ENCODE data around the gene NCKAP5.
"Not testable (repeated sequence)": the region's sequence is repeated elsewhere in the genome, so short reads cannot be mapped to it uniquely, and the experiment has no call there.

NCKAP5 gene

GRCh38 chr2:133526530-133527300 lies 41.5 kb downstream of the NCKAP5 start:
- H3K4me3 ChIP-seq (ENCODE audit: low read depth, low read length), result no peak overlapping the region
- DNase-seq (ENCODE audit: low read depth), result no peak

- no peak for DNase-seq (ENCODE audit: low read depth)
- H3K4me3 ChIP-seq (ENCODE audit: low read depth, low read length), result no peak overlapping the region
Observed at GRCh38 chr2:133525613-133526529, 42.4 kb downstream of the NCKAP5 start.

- no peak for DNase-seq (ENCODE audit: low read depth)
- H3K4me3 ChIP-seq (ENCODE audit: low read depth, low read length), result no peak overlapping the region
Observed at GRCh38 chr2:133525090-133525489, 43.2 kb downstream of the NCKAP5 start.

GRCh38 chr2:133523406-133523805 lies 44.9 kb downstream of the NCKAP5 start:
- no peak overlapping the region for H3K4me3 ChIP-seq (ENCODE audit: low read depth, low read length)
- no peak for DNase-seq (ENCODE audit: low read depth)

GRCh38 chr2:133522204-133522603 lies 46.1 kb downstream of the NCKAP5 start:
- H3K4me3 ChIP-seq (ENCODE audit: low read depth, low read length), result no peak overlapping the region
- no peak for DNase-seq (ENCODE audit: low read depth)

GRCh38 chr2:133521146-133521745 lies 47.0 kb downstream of the NCKAP5 start:
- H3K4me3 ChIP-seq (ENCODE audit: low read depth, low read length), result no peak overlapping the region
- DNase-seq (ENCODE audit: low read depth), result no peak

GRCh38 chr2:133519677-133520076 lies 48.6 kb downstream of the NCKAP5 start:
- DNase-seq (ENCODE audit: low read depth); H3K4me3 ChIP-seq (ENCODE audit: low read depth, low read length): not testable (repeated sequence)

GRCh38 chr2:133518700-133519344 lies 49.4 kb downstream of the NCKAP5 start:
- H3K4me3 ChIP-seq (ENCODE audit: low read depth, low read length), result no peak overlapping the region
- no peak for DNase-seq (ENCODE audit: low read depth)

- DNase-seq (ENCODE audit: low read depth), result no peak
- H3K4me3 ChIP-seq (ENCODE audit: low read depth, low read length), result no peak overlapping the region
Observed at GRCh38 chr2:133517876-133518275, 50.4 kb downstream of the NCKAP5 start.

- H3K4me3 ChIP-seq (ENCODE audit: low read depth, low read length), result no peak overlapping the region
- DNase-seq (ENCODE audit: low read depth), result no peak
Observed at GRCh38 chr2:133516405-133517026, 51.7 kb downstream of the NCKAP5 start.

GRCh38 chr2:133515271-133515670 lies 53.0 kb downstream of the NCKAP5 start:
- DNase-seq (ENCODE audit: low read depth), result no peak
- no peak overlapping the region for H3K4me3 ChIP-seq (ENCODE audit: low read depth, low read length)

GRCh38 chr2:133513893-133514292 lies 54.4 kb downstream of the NCKAP5 start:
- H3K4me3 ChIP-seq (ENCODE audit: low read depth, low read length), result no peak overlapping the region
- DNase-seq (ENCODE audit: low read depth), result no peak

GRCh38 chr2:133512121-133512520 lies 56.1 kb downstream of the NCKAP5 start:
- no peak for DNase-seq (ENCODE audit: low read depth)

GRCh38 chr2:133511679-133512078 lies 56.6 kb downstream of the NCKAP5 start:
- no peak overlapping the region for H3K4me3 ChIP-seq (ENCODE audit: low read depth, low read length)
- no peak for DNase-seq (ENCODE audit: low read depth)

More at GRCh38 chr2:133512121-133512520, 56.1 kb downstream of the NCKAP5 start:
- no peak overlapping the region for H3K4me3 ChIP-seq (ENCODE audit: low read depth, low read length)

GRCh38 chr2:133509777-133510176 lies 58.5 kb downstream of the NCKAP5 start:
- no peak overlapping the region for H3K4me3 ChIP-seq (ENCODE audit: low read depth, low read length)
- DNase-seq (ENCODE audit: low read depth), result no peak

- no peak for DNase-seq (ENCODE audit: low read depth)
Observed at GRCh38 chr2:133508546-133509165, 59.6 kb downstream of the NCKAP5 start.

GRCh38 chr2:133506996-133507395 lies 61.3 kb downstream of the NCKAP5 start:
- DNase-seq (ENCODE audit: low read depth), result no peak

More at GRCh38 chr2:133508546-133509165, 59.6 kb downstream of the NCKAP5 start:
- no peak overlapping the region for H3K4me3 ChIP-seq (ENCODE audit: low read depth, low read length)

GRCh38 chr2:133504566-133505505 lies 63.4 kb downstream of the NCKAP5 start:
- H3K4me3 ChIP-seq (ENCODE audit: low read depth, low read length), result no peak overlapping the region
- no peak for DNase-seq (ENCODE audit: low read depth)

More at GRCh38 chr2:133506996-133507395, 61.3 kb downstream of the NCKAP5 start:
- H3K4me3 ChIP-seq (ENCODE audit: low read depth, low read length), result no peak overlapping the region
